Measurements from ENCODE around the gene HYAL1.
A peak's percentile ranks its signal among the peaks of the same experiment; 100 is the strongest.

The HYAL1 gene

DNA sequence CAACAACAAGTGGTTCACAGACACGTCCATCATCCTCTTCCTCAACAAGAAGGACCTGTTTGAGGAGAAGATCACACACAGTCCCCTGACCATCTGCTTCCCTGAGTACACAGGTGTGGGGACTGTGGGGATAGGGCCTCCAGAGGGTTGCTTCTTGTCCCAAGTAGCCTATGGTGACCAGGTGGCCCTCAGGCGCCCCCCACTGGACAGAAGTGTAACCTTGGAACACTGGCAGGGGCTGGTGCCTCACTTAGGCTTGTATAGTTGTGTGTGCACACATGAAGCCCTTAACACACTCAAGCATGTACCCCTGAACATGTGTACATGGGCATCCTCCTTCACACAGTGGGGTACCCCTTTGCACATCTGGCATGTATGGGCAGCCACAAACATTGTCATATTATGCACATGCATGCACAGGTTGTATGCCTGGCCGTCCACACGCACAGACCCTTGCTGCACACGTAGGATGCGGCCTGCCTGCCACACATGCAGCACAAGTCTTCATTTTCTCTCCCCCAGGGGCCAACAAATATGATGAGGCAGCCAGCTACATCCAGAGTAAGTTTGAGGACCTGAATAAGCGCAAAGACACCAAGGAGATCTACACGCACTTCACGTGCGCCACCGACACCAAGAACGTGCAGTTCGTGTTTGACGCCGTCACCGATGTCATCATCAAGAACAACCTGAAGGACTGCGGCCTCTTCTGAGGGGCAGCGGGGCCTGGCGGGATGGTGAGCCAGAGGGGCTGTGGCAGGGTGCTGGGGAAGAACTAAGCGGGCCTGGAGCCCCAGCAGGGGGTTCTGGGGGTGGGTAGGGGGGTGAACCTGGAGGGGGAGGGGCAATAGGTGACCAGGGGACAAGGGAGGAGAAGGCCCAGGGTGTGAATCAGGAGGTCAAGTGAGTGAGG, 46.1 kb downstream of the HYAL1 start:
- DNase-seq, result peak; percentile 63

DNA sequence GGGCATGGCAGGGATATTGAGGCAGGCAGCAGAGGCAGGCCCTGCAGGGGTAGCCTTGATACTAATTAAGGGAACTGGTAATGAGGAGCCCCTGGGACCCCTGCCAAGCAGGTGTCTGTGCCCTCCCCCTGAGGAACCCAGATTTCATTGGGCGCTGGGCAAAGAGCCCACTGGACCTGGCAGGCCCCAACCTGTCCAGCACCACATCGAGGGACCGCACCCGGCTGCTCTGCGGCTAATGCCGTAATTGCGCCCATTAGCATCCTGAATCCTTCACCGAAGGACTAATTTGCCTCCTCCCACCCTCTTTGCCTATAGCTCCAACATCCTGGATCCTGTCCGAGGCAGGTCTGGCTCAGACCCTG, 48.1 kb downstream of the HYAL1 start:
- no peak for DNase-seq

DNA sequence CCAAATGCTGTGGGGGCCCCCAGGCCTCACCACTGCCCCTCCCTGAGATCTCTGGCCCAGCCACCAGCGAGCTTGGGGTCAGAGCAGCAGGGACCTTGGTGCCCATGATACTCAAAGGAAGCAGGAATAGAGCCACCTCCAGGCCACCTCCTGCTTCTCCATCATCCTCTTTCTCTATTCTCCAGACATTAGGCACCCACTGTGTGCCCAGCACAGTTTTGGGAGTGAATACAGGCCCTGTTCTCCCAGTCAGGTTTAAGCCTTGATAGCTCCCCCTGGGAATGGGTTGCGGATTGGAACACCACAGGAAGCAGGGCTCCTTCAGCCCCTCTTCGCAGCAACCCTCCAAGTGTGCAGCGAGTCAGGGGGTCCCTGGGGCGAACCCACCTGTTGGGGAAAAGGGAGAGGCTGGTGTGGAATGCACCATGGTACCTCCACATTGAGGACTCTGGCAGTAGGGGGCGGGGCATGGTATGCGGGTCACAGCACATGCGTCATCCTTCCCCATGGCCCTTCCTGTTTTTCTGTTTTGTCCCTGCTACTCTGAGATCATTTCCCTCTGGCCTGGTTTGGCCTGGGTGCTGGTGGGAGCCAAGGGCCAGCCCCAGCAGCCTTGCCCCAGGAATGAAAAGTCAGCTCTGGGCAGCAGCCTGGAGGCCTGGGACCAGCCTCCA, 48.7 kb downstream of the HYAL1 start:
- no peak for DNase-seq

DNA sequence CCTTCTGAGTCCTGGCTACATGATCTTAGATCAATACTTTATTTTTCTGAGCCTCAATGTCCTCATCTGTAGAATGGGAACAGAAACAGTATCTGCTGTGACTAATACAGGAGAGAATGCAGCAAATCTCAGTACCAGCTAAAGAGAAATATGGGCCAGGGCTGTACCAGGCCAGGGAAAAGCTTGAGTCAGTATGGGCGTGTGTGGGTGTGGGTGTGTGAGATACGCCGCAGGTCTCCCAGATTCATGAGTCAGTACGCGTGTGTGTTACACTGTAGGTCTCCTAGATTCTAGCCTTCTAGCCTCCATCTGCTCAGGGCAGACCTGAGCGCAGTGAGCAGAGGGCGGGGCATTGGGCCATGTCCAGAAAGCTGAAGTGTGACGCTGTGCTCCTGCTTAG, 52.2 kb downstream of the HYAL1 start:
- no peak for DNase-seq

DNA sequence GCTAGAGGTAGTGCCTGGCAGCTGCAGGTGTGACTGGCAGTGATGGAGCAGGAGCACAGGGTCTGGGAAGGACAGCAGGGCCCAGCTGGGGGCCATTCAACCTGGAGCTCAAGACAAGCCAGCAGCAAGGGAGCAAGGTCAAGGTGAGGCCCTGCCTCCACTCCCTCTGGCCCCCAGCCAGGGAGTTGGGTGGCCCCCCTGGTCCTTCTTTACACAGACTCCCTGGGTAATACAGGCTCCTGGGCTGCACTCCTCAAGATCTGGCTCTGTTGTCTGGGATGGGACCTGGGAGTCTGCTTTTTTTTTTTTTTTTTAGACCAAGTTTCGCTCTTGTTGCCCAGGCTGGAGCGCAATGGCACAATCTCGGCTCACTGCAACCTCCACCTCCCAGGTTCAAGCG, 52.9 kb downstream of the HYAL1 start:
- no peak for DNase-seq

All from eye (tissue), 1 donor.